Stomach smooth muscle (tissue), 2 donors: ENCODE measurements around the gene EIF2S3B.
"Not testable (repeated sequence)": the region's sequence is repeated elsewhere in the genome, so short reads cannot be mapped to it uniquely, and the experiment has no call there.

Experiments used
- H3K27ac ChIP-seq: one replicate; pipeline ENCODE4 v1.7.0; 2013; ENCODE audit warnings: mild to moderate bottlenecking, low read length, inconsistent platforms
- H3K27me3 ChIP-seq, 2 donors: one replicate each; pipeline ENCODE4 v1.7.0; 2013; ENCODE audit warnings: low read length in 2 of 2; ENCODE audit not compliant: insufficient read depth in 2 of 2, control insufficient read depth in 1 of 2
- H3K36me3 ChIP-seq, 2 donors: one replicate each; pipeline ENCODE4 v1.7.0; 2013; ENCODE audit warnings: low read length in 2 of 2; ENCODE audit not compliant: control insufficient read depth in 2 of 2, insufficient read depth in 2 of 2
- H3K4me1 ChIP-seq: one replicate; pipeline ENCODE4 v1.7.0; 2013; ENCODE audit warnings: low read length; ENCODE audit not compliant: control insufficient read depth, insufficient read depth
- H3K4me3 ChIP-seq, 2 donors: one replicate each; pipeline ENCODE4 v1.7.0; 2013; ENCODE audit warnings: low read length in 2 of 2
- H3K9ac ChIP-seq, 2 donors: one replicate each; pipeline ENCODE4 v1.7.0; 2013; ENCODE audit warnings: low read length in 2 of 2, mild to moderate bottlenecking in 1 of 2
- H3K9me3 ChIP-seq, 2 donors: one replicate each; pipeline ENCODE4 v1.7.0; 2013; ENCODE audit warnings: low read length in 2 of 2; ENCODE audit not compliant: control insufficient read depth in 2 of 2
- donor health status: healthy.
- donor health status: Pancreatic carcinoma.

The EIF2S3B gene

DNA sequence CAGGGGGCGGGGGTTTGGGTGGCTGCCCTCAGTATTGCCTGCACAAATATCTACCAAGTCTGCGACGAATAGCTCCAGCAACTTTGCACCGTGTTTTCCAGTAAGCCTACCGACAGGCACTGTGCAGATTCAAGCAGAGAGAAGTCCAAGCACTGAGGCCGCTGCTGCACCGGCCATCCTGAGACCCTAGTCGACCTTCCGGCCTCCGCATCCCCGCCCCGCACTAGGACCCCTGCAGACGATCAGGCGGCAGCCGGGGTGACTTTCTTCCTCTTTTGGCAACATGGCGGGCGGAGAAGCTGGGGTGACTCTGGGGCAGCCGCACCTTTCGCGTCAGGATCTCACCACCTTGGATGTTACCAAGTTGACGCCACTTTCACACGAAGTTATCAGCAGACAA lies at the start of gene EIF2S3B:
EIF2S3B (plus strand) TSS at position 271 of the 400 bp plus-strand sequence; CDS start at position 284, 13 bp downstream.
- Histone ChIP-seq H3K9me3 (no peaks in the 10 kb centered on the region), H3K4me1 (no peaks in the 10 kb centered on the region), H3K36me3 (no peaks in the 10 kb centered on the region), H3K27me3 (no peaks in the 10 kb centered on the region), H3K4me3 (no peak within 1 kb of the TSS), H3K27ac (no peak within 1 kb of the TSS), H3K9ac (no peak within 1 kb of the TSS)

GRCh38 chr12:10456856-10457255 lies 48.8 kb upstream of the EIF2S3B start:
- no peaks in the 10 kb centered on the region for H3K36me3 ChIP-seq
- H3K9me3 ChIP-seq: peaks cover 0 to 8% of the 10 kb centered on the region in 2 donors
- H3K4me3 ChIP-seq: no peak overlapping the region
- no peaks in the 10 kb centered on the region for H3K4me1 ChIP-seq
- H3K9ac ChIP-seq: no peak overlapping the region
- H3K27ac ChIP-seq: no peak overlapping the region
- no peaks in the 10 kb centered on the region for H3K27me3 ChIP-seq

DNA sequence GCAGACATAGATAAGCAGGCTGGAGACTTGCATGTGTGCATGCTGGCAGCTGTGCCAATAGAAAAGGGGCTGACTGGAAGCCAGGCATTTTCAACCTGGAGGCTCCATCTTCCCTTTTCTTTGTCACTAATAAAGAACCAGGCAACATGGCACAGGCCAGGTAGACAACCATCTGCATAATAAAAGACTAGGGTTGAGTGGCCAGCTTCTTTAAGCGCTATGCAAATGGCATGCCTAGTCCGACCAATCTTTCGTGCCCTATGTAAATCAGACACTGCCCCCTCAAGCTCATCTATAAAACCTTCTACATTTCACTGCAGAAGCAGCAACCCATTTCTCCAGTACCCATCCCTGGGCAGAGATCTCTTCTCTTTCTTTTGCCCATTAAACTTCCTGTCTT lies 47.9 kb upstream of the EIF2S3B start:
- H3K27ac ChIP-seq: no peak overlapping the region
- no peaks in the 10 kb centered on the region for H3K4me1 ChIP-seq
- H3K9ac ChIP-seq: no peak overlapping the region
- H3K4me3 ChIP-seq: no peak overlapping the region
- H3K9me3 ChIP-seq: peaks cover 0 to 8% of the 10 kb centered on the region in 2 donors
- H3K27me3 ChIP-seq: no peaks in the 10 kb centered on the region
- H3K36me3 ChIP-seq: no peaks in the 10 kb centered on the region

DNA sequence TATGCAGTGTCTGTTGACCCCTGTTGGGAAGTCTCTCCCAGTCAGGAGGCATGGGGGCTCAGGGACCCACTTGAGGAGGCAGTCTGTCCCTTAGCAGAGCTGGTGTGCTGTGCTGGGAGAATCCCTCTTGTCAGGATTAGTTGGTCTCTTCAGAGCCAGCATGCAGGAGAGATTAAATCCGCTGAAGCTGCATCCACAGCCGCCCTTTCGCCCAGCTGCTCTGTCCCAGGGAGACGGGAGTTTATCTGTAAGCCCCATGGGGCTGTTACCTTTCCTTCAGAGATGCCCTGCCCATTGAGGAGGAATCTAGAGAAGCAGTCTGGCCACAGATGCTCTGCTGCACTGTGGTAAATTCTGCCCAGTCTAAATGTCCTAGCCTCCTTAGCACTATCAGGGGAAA lies 39.4 kb upstream of the EIF2S3B start:
- Histone ChIP-seq H3K4me3 (no peak overlapping the region), H3K4me1 (no peaks in the 10 kb centered on the region), H3K9ac (no peak overlapping the region), H3K9me3 (peaks cover 0 to 4% of the 10 kb centered on the region in 2 donors), H3K27me3 (peaks cover 0 to 2% of the 10 kb centered on the region in 2 donors), H3K36me3 (no peaks in the 10 kb centered on the region), H3K27ac (no peak overlapping the region)

DNA sequence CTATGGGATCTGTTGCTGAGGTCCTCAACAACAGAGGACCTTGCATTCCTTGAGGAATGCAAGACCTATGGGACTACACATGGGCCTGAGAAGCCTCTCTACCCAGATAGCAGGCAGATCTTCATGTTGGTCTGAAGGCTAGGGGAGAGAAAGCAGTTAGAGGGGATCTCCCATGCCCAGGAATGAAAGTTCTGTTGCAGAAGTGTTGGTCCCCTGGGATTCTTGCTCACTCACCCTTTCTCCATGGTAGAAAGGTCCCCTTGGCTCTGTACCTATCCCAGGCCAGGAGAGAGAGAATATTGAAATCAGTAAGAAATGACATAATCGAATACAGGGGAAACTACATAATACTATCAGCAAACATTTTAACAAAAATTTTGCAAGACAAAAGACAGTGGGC lies 36.0 kb upstream of the EIF2S3B start:
- Histone ChIP-seq H3K9ac (no peak overlapping the region), H3K4me3 (no peak overlapping the region), H3K27ac (no peak overlapping the region), H3K9me3 (peaks cover 0 to 4% of the 10 kb centered on the region in 2 donors), H3K36me3 (no peaks in the 10 kb centered on the region), H3K4me1 (no peaks in the 10 kb centered on the region), H3K27me3 (peaks cover 0 to 2% of the 10 kb centered on the region in 2 donors)

GRCh38 chr12:10472808-10473207 lies 32.9 kb upstream of the EIF2S3B start:
- not testable (repeated sequence) for H3K27ac ChIP-seq, H3K4me1 ChIP-seq, H3K4me3 ChIP-seq, H3K36me3 ChIP-seq, H3K9ac ChIP-seq, H3K9me3 ChIP-seq, H3K27me3 ChIP-seq

- H3K4me3 ChIP-seq, H3K4me1 ChIP-seq, H3K27me3 ChIP-seq, H3K9ac ChIP-seq, H3K9me3 ChIP-seq, H3K27ac ChIP-seq, H3K36me3 ChIP-seq: not testable (repeated sequence)
Observed at GRCh38 chr12:10481901-10482300, 23.8 kb upstream of the EIF2S3B start.

DNA sequence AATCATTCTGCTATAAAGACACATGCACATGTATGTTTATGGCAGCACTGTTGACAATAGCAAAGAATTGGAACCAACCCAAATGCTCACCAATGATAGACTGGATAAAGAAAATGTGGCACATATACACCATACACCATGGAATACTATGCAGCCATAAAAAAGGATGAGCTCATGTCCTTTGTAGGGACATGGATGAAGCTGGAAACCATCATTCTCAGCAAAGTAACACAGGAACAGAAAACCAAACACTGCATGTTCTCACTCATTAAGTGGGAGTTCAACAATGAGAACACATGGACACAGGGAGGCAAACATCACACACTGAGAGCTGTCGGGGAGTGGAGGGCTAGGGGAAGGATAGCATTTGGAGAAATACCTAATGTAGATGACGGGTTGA lies 18.4 kb upstream of the EIF2S3B start:
- H3K4me3 ChIP-seq, H3K27me3 ChIP-seq, H3K4me1 ChIP-seq, H3K9ac ChIP-seq, H3K9me3 ChIP-seq, H3K27ac ChIP-seq, H3K36me3 ChIP-seq: not testable (repeated sequence)

GRCh38 chr12:10491766-10492165 lies 13.9 kb upstream of the EIF2S3B start:
- H3K36me3 ChIP-seq: no peaks in the 10 kb centered on the region
- H3K9me3 ChIP-seq: no peaks in the 10 kb centered on the region
- no peaks in the 10 kb centered on the region for H3K4me1 ChIP-seq
- no peak overlapping the region for H3K9ac ChIP-seq
- H3K27ac ChIP-seq: no peak overlapping the region
- H3K27me3 ChIP-seq: no peaks in the 10 kb centered on the region
- H3K4me3 ChIP-seq: no peak overlapping the region

DNA sequence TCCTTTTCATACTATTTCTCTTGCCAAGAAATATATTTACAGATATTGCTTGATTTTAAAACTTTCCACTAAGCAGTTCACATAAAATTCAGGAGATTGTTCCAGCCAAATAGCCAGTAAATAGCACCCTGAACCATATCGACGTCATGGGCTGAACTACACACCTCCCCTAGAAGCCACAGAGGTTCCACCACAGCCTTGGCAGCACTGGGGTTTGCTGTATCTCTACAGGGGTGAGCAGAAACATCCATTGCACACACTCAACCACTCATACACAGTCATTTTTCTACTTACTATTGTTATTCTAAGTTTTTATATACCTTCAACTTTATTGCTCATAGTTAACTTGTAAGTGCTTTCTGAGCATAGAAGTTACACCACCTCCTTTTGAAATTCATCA lies 8.1 kb upstream of the EIF2S3B start:
- no peak overlapping the region for H3K4me3 ChIP-seq
- no peaks in the 10 kb centered on the region for H3K27me3 ChIP-seq
- H3K9me3 ChIP-seq: no peaks in the 10 kb centered on the region
- no peak overlapping the region for H3K27ac ChIP-seq
- no peak overlapping the region for H3K9ac ChIP-seq
- no peaks in the 10 kb centered on the region for H3K36me3 ChIP-seq
- no peaks in the 10 kb centered on the region for H3K4me1 ChIP-seq

DNA sequence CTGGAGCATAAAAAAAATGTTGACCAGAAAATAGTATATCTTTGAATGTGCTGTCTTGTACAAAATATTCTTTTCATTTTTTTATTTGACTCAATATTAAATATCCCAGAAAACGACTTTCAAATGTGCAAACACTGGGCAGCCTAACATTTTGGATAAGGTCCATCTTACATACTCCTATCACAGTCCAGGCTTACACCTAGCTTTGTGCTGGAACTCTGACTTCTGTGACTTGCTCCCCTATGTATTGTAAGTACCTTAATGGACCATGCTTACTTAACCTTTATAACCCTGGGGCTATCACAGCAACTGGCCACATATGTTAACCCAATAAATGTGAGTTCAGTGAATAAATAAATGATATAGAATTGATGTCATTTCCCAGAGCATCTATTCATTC lies 7.6 kb upstream of the EIF2S3B start:
- Histone ChIP-seq H3K27ac (no peak overlapping the region), H3K4me1 (no peaks in the 10 kb centered on the region), H3K4me3 (no peak overlapping the region), H3K9me3 (no peaks in the 10 kb centered on the region), H3K9ac (no peak overlapping the region), H3K36me3 (no peaks in the 10 kb centered on the region), H3K27me3 (no peaks in the 10 kb centered on the region)

DNA sequence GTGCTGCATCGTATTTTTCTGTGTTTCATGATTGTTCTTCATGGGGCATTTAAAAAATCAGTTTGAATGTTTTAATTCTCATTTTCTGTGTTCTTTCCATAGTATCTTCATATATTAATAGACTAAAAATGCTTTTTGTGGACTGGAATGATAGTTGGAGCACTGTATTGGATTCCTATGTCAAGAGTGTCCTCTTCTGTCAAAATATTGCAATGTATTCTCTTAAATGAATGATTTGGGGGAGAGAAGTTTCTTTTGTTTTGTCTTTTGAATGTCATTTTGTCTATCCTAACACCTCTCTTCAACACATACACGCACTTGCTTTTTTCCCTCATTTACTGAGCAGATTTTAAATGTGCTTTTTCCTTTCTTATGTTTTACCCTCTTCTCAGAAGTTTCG lies 4.7 kb upstream of the EIF2S3B start:
- no peak overlapping the region for H3K9ac ChIP-seq
- no peak overlapping the region for H3K27ac ChIP-seq
- H3K36me3 ChIP-seq: no peaks in the 10 kb centered on the region
- H3K27me3 ChIP-seq: no peaks in the 10 kb centered on the region
- H3K4me3 ChIP-seq: no peak overlapping the region
- H3K4me1 ChIP-seq: no peaks in the 10 kb centered on the region
- no peaks in the 10 kb centered on the region for H3K9me3 ChIP-seq
